Measurements from ENCODE around the gene IRF2. TPM values are rescaled to one million over a fixed set of nuclear protein-coding genes. Genes with fewer than 3 reads are reported as not detected.
"Not testable (repeated sequence)": the region's sequence is repeated elsewhere in the genome, so short reads cannot be mapped to it uniquely, and the experiment has no call there.

The IRF2 gene
- polyA plus RNA-seq, 1 experiment, result 28.7 TPM

GRCh38 chr4:184349283-184350039 lies 124.9 kb downstream of the IRF2 start:
- DNase-seq (ENCODE audit: low read depth), result no peak
- CTCF ChIA-PET, result interaction anchor here (0.9 kb wide), 1 partner anchor 10 kb away, joined by 3 read pairs; no protein-coding TSS in a partner anchor
- no peaks in the 10 kb centered on the region for H3K36me3 ChIP-seq (ENCODE audit: control insufficient read depth, insufficient read depth, low read length)
- POLR2A ChIA-PET, result no interaction called here
- no peaks in the 10 kb centered on the region for H3K27me3 ChIP-seq (ENCODE audit: control insufficient read depth, insufficient read depth, low read length)
- TF ChIP-seq CTCF (IDR thresholded peaks at IDR 0.05; ENCODE audit: insufficient read depth, low read depth, low read length), result no peak
- H3K4me3 ChIP-seq (ENCODE audit: low read depth, low read length), result no peak overlapping the region

GRCh38 chr4:184348311-184349233 lies 125.8 kb downstream of the IRF2 start:
- POLR2A ChIA-PET, result no interaction called here
- no peak for TF ChIP-seq CTCF (IDR thresholded peaks at IDR 0.05; ENCODE audit: insufficient read depth, low read depth, low read length)
- no peak overlapping the region for H3K4me3 ChIP-seq (ENCODE audit: low read depth, low read length)
- H3K27me3 ChIP-seq (ENCODE audit: control insufficient read depth, insufficient read depth, low read length), result no peaks in the 10 kb centered on the region
- no peaks in the 10 kb centered on the region for H3K36me3 ChIP-seq (ENCODE audit: control insufficient read depth, insufficient read depth, low read length)
- no peak for DNase-seq (ENCODE audit: low read depth)
- CTCF ChIA-PET, result interaction anchor here (0.7 to 0.9 kb wide), 2 partner anchors 11 to 650 kb away, joined by 3 read pairs; no protein-coding TSS in a partner anchor

GRCh38 chr4:184347251-184348239 lies 126.8 kb downstream of the IRF2 start:
- no peaks in the 10 kb centered on the region for H3K36me3 ChIP-seq (ENCODE audit: control insufficient read depth, insufficient read depth, low read length)
- ChIA-PET CTCF (interaction anchor here (1.1 kb wide), 1 partner anchor 84 kb away, joined by 3 read pairs; no protein-coding TSS in a partner anchor), POLR2A (no interaction called here)
- no peak for DNase-seq (ENCODE audit: low read depth)
- TF ChIP-seq CTCF (IDR thresholded peaks at IDR 0.05; ENCODE audit: insufficient read depth, low read depth, low read length), result no peak
- no peak overlapping the region for H3K4me3 ChIP-seq (ENCODE audit: low read depth, low read length)
- no peaks in the 10 kb centered on the region for H3K27me3 ChIP-seq (ENCODE audit: control insufficient read depth, insufficient read depth, low read length)

- Histone ChIP-seq H3K27me3 (ENCODE audit: control insufficient read depth, insufficient read depth, low read length) (no peaks in the 10 kb centered on the region), H3K4me3 (ENCODE audit: low read depth, low read length) (no peak overlapping the region), H3K36me3 (ENCODE audit: control insufficient read depth, insufficient read depth, low read length) (no peaks in the 10 kb centered on the region)
- ChIA-PET CTCF (interaction anchor here (1.1 kb wide), 1 partner anchor 83 kb away, joined by 3 read pairs; no protein-coding TSS in a partner anchor), POLR2A (no interaction called here)
- no peak for TF ChIP-seq CTCF (IDR thresholded peaks at IDR 0.05; ENCODE audit: insufficient read depth, low read depth, low read length)
- no peak for DNase-seq (ENCODE audit: low read depth)
Observed at GRCh38 chr4:184346682-184347081, 127.7 kb downstream of the IRF2 start.

GRCh38 chr4:184346273-184346672 lies 128.1 kb downstream of the IRF2 start:
- CTCF ChIA-PET; H3K36me3 ChIP-seq (ENCODE audit: control insufficient read depth, insufficient read depth, low read length); DNase-seq (ENCODE audit: low read depth); POLR2A ChIA-PET; H3K4me3 ChIP-seq (ENCODE audit: low read depth, low read length); H3K27me3 ChIP-seq (ENCODE audit: control insufficient read depth, insufficient read depth, low read length): not testable (repeated sequence)

Data from BJ (cell line).